ENCODE measurements around the gene FRS2.

The FRS2 gene

DNA sequence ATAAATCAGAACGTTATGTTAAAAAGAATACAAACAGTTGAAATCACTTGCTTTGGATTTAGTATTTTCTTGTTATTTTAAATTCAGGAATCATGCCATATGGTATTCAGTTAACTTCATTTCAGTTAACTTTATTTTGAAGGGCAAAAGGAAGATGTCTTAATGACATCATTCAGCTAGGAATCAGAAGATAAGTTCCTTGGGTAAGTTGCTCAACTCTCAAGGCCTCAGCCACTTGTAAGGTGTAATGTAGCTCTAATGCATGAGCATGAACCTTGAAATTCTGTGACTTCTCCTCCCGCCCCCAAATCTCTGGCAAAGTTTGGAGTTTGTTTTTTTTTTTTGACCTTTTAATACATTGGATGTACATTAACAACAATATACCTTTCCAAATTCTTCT, 42.6 kb downstream of the FRS2 start:
- Mint-ChIP-seq H3K9me3 (no peaks in the 10 kb centered on the region), H3K27ac (peak overlapping the region in 1 of 3 experiments; percentile 18), H3K4me3 (no peak overlapping the region), H3K4me1 (peaks cover 74% of the 10 kb centered on the region), H3K36me3 (ENCODE audit: low read depth) (no peaks in the 10 kb centered on the region), H3K27me3 (ENCODE audit: low read depth) (no peaks in the 10 kb centered on the region)
- TF ChIP-seq, protein P1, sequence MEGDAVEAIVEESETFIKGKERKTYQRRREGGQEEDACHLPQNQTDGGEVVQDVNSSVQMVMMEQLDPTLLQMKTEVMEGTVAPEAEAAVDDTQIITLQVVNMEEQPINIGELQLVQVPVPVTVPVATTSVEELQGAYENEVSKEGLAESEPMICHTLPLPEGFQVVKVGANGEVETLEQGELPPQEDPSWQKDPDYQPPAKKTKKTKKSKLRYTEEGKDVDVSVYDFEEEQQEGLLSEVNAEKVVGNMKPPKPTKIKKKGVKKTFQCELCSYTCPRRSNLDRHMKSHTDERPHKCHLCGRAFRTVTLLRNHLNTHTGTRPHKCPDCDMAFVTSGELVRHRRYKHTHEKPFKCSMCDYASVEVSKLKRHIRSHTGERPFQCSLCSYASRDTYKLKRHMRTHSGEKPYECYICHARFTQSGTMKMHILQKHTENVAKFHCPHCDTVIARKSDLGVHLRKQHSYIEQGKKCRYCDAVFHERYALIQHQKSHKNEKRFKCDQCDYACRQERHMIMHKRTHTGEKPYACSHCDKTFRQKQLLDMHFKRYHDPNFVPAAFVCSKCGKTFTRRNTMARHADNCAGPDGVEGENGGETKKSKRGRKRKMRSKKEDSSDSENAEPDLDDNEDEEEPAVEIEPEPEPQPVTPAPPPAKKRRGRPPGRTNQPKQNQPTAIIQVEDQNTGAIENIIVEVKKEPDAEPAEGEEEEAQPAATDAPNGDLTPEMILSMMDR (IDR thresholded peaks at IDR 0.05; ENCODE audit: unreplicated experiment in 3 of 3): no peak

DNA sequence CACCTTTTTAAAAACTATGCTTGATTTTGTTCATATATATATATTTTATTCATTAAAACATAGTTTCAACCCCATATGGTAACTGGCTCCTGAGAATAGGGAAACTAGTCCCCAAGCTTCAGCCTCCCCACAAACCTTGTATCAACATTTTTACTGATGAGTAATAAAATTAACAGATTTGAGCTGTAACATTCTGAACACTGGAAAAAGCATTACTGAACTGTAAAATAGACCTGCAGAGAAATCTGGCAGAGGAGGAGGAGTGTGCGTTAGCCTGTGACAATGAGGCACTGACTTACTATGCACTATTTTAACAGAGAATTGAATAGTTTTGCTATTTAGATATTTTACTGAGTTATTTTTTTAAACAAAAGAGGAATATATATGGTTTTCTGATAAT, 43.1 kb downstream of the FRS2 start:
- Mint-ChIP-seq H3K4me3 (no peak overlapping the region), H3K9me3 (peaks cover 2% of the 10 kb centered on the region), H3K36me3 (ENCODE audit: low read depth) (peaks cover 4% of the 10 kb centered on the region), H3K27me3 (ENCODE audit: low read depth) (no peaks in the 10 kb centered on the region), H3K4me1 (peaks cover 74% of the 10 kb centered on the region), H3K27ac (peak overlapping the region in 2 of 3 experiments; percentile 20 to 42)
- TF ChIP-seq, protein P1 (IDR thresholded peaks at IDR 0.05; ENCODE audit: unreplicated experiment in 3 of 3): no peak

DNA sequence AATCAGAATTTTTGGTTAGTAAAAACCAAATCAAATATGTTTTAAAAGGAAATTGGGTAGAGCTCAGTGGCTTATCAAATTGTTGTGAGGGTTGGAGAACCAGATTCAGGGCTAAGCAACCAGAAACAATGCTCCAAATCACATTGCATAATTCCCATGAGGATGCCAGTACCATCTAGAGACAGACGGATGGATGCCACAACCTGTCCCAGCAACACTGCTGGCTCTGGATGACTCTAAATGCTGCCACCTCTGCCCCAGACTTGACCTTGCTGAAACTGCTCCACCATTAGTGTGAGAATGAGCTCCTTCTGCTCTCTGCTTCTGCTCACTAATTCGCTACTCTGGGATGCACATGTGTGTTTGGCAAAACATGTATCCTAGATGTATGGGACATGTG, 43.9 kb downstream of the FRS2 start:
- Mint-ChIP-seq H3K27me3 (ENCODE audit: low read depth) (no peaks in the 10 kb centered on the region), H3K9me3 (peaks cover 2% of the 10 kb centered on the region), H3K4me1 (peaks cover 66% of the 10 kb centered on the region), H3K27ac (peak overlapping the region in 1 of 3 experiments; percentile 86), H3K4me3 (no peak overlapping the region), H3K36me3 (ENCODE audit: low read depth) (peaks cover 4% of the 10 kb centered on the region)
- TF ChIP-seq, protein P1 (IDR thresholded peaks at IDR 0.05; ENCODE audit: unreplicated experiment in 3 of 3): no peak

DNA sequence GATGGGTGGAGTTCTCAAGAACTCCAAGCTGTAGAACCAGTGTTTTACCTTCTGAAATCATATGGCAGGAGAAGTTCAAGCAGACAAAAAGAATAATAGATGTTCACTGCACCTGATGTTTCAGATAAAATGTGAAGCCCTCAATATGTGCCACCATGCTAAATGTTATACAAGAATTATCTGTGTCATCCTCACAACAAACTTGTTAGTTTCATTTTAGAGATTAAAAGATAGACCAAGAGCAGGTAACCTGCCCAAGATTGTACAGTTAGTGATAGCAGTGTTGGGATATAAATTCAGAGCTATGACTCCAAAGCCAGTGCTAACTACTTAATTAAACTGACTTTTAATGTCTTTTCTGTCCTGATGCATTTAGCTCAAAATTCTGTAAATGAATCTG, 44.7 kb downstream of the FRS2 start:
- Mint-ChIP-seq H3K4me3 (no peak overlapping the region), H3K27me3 (ENCODE audit: low read depth) (no peaks in the 10 kb centered on the region), H3K4me1 (peaks cover 59% of the 10 kb centered on the region), H3K36me3 (ENCODE audit: low read depth) (peaks cover 8% of the 10 kb centered on the region), H3K9me3 (peaks cover 4% of the 10 kb centered on the region), H3K27ac (peak overlapping the region in 2 of 3 experiments; percentile 86 to 88)
- TF ChIP-seq, protein P1 (IDR thresholded peaks at IDR 0.05; ENCODE audit: unreplicated experiment in 3 of 3): no peak

DNA sequence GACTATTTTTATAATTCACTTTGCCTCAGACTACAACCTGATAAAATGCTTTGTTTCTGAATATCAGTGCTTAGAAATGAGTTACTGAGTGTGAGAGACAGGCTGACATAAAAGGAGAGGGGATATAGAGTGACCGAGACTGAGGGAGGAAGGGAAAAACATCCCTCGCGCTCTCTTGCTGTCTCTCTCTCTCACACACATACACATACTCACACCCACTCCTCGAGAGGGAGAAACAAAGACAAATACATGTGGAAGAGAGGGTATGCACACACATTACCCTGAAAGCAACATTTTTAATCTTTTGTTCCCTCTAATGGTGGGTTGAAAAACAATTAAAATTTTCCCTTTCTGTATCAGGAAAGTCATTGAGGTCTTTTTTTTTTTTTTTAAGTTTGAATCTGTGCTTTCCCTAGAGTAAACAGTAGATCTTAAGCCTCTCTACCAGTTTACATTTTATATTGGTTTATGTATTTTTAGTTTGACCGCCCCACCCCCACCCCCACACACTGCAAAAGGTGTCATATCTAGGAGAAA, 45.3 kb downstream of the FRS2 start:
- Mint-ChIP-seq H3K27me3 (ENCODE audit: low read depth) (no peaks in the 10 kb centered on the region), H3K9me3 (peaks cover 9% of the 10 kb centered on the region), H3K4me3 (peak overlapping the region in 2 of 3 experiments; percentile 9 to 40), H3K27ac (peak overlapping the region; percentile 86 to 88 (median 88)), H3K4me1 (peaks cover 53% of the 10 kb centered on the region), H3K36me3 (ENCODE audit: low read depth) (peaks cover 15% of the 10 kb centered on the region)
- TF ChIP-seq, protein P1 (IDR thresholded peaks at IDR 0.05; ENCODE audit: unreplicated experiment in 3 of 3): no peak

DNA sequence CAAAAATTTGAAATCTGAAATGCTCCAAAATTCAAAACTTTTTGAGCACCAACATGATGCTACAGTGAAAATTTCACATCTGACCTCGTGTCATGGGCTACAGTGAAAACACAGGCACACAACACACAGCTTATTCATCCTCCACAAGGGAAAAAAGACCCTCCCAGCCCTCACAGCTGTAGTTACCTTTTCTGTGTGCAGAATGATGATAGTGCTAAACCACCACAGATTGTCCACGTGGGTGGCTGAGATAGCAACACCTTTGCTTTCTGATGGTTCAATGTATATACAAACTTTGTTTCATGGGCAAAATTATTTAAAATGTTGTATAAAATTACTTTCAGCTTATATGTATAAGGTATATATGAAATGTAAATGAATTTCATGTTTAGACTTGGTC, 46.8 kb downstream of the FRS2 start:
- Mint-ChIP-seq H3K27ac (no peak overlapping the region), H3K27me3 (ENCODE audit: low read depth) (no peaks in the 10 kb centered on the region), H3K4me1 (peaks cover 38% of the 10 kb centered on the region), H3K9me3 (peaks cover 21% of the 10 kb centered on the region), H3K4me3 (no peak overlapping the region), H3K36me3 (ENCODE audit: low read depth) (peaks cover 28% of the 10 kb centered on the region)
- TF ChIP-seq, protein P1 (IDR thresholded peaks at IDR 0.05; ENCODE audit: unreplicated experiment in 3 of 3): no peak
